HL-60/S4 treated with retinoic acid at 250 ng/mL for 4 days and 3 days (cell line): ENCODE measurements around the gene VSTM2L.

Source experiments
- in situ Hi-C: fragments of 300-500 bp; cut with MboI; formaldehyde crosslinking; loops from 2 replicates; pipeline ENCODE4 v1.7.0; 2022; ENCODE audit warnings: low sequenced_read_pairs

VSTM2L gene

DNA sequence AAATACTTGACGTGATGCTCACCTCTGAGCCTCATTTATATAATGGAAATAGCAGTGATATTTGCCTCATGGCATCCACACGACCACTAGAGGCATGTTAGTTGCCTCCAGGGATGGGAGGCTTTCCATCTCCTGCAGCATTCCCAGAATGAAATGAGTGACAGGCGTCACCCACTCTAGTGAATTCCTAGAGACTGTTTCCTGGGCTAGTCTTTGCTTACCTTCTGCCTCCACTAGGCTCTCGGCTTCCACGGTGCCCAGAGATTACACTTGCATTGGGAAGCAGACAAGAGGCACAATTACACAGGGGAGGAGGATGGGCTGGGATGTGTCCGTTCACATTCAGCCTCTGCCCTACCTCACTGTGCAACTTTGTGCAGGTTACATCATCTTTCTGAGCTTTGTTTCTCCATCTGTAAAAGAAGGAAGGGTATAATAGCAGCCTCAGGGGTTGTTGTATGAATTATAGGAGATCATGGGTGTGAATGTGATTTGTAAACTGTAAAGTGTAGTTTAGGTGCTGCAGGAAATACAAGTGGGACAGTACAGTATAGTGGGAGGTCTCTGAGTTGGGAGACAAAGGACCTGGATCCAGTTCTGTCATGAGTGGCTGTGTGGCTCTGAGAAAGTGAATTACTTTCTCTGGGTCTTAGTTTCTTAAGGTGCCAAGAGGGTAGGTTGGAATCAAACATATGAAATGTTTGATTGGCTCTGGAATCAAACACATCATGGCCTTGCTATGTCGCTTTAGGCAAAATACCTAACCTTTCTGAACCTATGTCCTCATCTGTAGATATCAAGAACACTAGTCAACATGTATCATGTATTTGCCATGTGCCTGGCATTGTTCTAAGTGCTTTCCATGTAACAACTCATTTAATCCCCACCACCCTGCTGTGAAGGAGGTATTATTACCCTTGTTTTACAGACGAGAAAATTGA is 3.6 kb upstream of the VSTM2L start:
- in situ Hi-C loops, result no loop called here

DNA sequence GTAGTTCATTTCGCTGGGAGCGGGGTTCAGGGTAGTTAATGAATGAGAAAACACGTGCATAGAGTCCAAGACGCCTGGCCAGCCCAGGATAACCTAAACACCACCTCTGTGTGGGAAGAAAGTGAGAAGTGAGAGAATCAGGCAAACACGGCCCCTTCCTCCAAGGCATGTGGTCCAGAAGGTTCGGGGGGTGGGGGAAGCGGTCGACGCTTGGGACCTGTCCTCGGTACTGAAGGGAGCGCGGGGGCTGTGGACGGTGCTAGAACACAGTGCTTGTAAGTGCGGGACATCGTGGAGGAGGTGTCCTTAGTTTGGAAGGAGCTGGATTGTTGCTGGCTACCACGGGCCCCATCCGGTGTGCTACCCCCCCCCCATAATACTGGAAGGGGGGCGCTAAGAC is 1.7 kb upstream of the VSTM2L start:
- in situ Hi-C loops, result no loop called here

DNA sequence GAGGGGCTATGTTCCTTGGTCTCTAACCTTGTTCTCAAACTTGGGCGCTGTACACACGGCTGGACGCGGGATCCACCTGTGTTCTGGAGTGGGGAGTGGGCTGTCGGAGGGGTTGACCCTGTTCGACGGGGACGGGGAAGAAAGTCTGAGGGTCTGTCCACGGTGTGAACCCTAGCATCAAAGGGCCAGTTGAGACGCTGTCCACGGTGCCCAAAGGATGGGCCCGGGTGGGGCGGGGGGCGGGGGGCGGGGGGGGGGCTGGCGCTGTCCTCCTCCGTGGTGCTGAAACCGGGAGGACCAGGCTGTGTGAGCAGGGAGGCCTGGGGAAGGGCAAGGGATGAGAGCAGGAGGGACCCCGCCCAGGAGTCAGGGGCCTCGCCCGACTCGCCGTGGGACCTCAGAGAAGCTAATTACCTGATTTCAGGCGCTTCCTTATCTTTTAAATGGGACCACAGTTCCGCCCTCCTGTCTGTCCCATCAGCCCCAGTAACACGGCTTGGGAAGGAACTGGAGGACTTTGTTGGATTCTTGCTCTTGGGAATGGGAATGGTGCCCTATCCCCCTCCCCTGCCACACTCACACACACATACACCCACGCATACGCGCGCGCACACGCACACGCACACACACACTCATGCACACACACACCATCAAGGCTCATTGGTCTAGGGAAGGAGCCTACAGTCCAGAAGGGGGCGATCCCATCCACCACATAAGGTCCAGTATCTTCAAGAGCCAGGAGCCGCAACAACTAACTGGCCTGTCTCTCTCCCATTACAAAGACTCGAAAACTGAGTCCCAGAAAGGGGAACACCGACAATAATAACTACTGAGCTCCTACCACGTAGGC is 1.0 kb upstream of the VSTM2L start:
- in situ Hi-C loops, result no loop called here

DNA sequence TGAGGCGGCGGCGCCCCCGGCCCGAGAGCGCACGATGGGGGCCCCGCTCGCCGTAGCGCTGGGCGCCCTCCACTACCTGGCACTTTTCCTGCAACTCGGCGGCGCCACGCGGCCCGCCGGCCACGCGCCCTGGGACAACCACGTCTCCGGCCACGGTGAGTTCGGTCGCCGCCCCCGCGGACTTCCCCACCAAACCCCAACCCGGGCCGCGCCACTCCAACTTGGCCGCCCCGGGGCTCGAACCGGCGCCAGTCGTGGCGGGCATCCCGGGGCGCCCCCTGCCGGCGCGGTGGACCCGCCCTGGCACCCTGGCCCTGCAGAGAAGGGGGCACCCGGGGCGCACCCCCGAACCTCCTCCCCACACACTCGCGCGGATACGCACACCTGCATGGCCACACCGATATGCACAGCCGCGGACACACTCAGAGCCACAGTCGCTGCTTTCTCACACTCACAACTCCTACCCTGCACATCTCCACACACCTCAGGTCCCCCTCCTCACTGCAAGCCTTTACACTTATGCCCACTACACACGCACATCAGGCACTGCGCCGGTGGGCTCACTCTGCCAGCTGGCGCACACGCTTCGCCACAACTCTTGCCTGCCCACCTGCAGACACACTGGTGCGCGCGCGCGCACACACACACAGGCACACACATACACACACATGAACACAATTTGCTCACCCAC is 535 bp downstream of the VSTM2L start:
- in situ Hi-C loops, result no loop called here

DNA sequence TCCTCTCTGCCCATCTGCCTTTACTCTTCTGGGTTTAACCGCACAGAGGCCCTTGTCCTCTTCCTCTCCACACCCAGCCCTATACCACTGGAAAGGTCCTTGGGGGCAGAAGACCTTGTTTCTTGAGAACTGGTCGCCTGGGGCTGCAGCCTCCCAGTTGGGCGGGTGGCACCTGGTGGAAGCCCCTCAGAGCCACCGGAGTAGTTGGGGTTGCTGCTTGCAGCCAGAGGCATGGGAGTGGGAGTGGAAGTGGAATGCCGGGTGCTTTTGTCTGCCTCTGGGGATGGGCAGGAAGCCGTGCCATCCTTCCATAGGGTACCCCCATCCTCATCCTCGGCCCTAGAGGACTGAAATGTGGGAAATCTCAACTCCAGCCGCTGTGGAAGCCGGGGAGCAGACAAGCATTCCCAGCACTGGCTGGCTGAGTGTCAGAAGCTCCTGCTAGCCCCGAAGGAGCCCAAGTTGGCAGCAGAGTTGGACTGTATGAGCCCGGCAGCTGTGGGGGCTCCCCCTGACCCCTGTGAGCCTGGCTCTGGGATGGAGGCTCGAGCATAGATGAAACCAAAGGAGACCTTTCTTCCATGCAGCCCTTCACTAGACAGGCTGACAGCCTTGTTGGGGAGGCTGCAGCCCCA is 1.2 kb downstream of the VSTM2L start:
- in situ Hi-C loops, result no loop called here

DNA sequence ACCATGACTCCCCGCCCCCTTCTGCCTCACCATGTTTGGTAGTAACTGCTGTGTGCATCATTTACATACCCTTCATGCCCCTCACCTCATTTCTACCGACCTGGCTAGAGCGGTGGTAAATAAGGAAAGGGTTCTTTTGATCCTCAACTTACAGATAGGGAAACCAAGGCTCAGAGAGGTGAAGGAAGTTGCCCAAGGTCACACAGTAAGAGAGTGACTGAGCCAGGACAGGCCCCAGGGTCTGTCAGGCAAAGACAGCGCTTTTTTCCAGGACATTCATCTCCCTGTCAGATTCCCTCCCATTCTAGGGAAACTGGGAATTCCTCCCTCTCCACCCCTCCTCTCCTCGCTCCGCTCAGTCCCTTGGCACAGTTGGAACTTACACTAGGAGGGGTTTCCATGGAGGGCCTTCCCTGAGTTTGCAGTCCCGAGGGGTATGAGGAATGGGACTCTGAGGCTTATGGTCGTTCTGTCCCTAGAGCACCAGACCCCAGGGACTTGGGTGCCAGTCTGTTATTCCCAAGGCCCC is 2.0 kb downstream of the VSTM2L start:
- in situ Hi-C loops, result no loop called here

DNA sequence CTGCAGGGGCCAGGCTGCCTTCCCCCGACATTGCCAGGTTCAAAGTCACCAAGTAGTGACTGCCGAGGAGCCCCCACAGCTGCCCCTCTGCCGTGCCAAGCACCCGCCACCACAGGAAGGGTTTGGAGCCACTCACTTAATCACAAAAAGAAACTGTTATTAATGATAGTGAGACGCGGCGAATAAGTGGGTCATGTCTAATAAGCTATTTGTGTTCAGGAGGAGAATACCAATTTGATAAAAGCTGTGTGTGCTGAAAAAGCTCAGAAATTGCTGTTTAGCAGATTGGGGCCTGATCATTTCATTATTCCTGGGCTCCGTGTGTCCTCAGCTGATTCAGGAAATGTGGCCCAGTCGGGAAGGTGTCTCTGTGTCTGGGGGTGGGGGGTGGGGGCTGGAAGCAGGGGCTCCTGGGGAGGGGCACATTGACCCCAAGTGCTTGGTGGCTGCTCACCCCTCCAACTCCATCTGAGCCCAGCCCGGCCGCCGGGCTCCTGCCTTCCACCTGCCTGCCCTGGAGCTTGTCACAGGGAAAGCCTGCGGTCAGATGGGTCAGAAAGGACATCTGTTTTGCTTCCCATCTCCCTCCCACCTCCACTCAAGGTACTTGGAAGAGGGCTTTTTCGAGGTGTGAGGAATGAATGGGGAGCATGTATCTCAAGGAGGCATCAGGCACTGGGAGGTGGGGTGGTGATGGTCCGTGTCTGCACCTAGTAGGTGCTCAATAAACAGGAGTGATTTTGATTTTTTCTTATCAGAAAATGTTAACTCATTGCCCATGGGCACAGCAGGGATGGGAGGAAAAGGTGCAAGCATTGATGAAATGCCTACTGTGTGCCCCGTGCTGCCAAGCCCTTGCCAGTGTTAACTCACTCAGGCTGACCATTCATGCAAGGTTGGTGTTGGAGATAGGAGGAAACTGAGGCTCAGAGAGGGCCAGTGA is 3.0 kb downstream of the VSTM2L start:
- in situ Hi-C loops, result no loop called here

DNA sequence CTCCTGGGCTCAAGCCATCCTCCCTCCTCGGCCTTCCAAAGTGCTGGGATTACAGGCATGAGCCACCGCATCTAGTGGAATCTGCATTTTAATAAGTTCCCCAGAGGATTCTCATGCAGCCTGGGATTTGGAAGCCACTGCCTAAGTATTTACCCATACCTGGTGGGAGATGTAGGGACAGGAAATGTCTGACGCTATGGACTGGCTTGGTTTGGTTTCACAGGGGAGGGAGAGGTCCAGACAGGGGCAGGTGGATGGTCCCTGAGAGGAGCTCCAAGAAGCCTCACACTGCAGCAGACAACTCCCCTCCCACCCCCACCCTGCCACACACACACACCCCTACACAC is 4.4 kb downstream of the VSTM2L start:
- in situ Hi-C loops, result no loop called here

DNA sequence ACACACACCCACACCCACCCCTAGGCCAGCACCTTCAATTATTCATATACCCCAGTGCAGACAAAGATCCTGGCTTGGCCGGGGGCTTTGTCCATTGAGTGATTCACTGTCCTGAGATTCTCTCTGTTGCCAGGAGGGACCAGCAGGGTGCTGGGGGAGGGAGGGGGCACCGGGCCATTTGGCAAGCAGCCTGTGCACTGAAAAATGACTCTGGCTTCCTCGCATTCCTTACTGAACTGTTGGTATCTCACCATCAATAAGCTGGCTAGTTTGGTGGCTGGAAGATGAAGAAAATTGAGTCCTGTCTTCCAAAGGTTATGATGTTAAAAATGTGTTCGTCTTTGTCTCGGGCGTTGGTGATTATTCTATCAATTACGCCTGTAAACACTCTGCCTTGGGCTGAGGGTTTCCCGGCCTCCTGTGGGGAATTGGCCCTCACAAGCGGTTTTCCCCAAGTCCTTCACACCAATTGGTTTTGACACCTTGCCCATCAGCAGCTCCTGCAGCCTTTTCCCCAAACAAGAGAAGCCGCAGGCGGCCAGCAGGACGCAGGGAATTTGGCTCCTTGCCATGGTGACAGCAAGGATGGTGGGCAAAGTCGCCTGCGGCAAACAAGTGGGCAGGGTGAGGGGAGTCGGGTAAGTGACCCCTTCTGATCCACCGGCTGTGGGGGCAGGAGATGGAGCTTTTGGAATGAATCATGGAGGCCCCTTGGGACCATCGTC is 4.9 kb downstream of the VSTM2L start:
- in situ Hi-C loops, result no loop called here

DNA sequence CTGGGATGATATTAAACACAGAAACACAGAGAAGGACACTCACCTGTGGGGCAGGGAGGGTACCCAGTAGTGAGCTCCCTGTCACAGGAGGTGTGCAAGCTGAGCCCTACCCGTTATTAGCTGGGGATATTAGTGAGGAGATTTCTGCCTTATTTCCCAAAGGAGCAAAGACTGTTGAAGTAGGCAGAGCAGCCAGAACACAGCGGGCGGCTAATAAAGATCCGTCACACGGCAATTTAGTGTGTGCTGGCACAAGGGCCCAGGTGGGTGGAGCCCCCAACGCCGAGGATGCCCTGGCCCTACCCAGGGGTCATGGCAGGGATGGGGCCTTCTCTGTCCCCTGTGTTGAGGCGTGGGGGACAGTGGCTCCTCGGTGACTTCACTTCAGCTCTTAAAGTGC is 8.3 kb downstream of the VSTM2L start:
- in situ Hi-C loops, result no loop called here

DNA sequence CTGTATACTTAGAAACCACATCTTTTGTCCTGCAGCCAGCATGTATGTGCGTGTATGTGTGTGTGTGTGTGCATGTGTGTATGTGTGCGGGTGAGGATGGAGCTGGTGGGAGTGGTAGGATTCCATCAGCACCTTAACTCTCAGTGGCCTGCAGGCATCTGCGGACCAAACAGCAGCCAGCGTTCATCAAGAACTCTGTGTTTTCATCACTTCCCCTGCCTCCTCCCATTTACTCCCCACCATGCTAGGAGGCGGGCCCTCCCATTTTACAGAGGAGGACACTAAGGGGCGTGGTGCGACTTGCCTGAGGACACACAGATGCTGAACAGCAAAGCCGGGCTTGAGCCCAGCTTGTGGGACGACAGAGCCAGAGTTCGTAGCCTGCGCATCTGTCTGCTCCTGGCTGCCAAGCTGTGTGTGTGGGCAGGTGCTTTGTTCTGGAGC is 8.9 kb downstream of the VSTM2L start:
- in situ Hi-C loops, result no loop called here

DNA sequence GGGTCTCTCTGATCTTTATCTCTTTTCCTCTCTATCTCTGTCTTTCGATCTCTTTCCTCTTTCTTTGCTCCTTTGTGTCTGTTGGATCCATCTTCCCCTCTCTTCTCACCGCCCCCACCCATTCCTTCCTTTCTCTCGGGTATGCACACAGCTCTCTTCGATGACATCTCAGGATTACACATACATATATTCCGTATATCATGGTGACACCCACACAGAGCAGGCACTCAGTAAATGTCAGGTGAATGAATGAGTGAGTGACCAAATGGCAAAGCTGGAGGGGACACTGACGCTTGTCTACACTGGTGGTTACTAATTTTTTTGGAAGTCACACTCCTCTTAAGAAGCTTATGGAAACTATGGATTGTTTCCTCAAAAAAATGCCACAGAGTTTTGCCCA is 9.9 kb downstream of the VSTM2L start:
- in situ Hi-C loops, result no loop called here

DNA sequence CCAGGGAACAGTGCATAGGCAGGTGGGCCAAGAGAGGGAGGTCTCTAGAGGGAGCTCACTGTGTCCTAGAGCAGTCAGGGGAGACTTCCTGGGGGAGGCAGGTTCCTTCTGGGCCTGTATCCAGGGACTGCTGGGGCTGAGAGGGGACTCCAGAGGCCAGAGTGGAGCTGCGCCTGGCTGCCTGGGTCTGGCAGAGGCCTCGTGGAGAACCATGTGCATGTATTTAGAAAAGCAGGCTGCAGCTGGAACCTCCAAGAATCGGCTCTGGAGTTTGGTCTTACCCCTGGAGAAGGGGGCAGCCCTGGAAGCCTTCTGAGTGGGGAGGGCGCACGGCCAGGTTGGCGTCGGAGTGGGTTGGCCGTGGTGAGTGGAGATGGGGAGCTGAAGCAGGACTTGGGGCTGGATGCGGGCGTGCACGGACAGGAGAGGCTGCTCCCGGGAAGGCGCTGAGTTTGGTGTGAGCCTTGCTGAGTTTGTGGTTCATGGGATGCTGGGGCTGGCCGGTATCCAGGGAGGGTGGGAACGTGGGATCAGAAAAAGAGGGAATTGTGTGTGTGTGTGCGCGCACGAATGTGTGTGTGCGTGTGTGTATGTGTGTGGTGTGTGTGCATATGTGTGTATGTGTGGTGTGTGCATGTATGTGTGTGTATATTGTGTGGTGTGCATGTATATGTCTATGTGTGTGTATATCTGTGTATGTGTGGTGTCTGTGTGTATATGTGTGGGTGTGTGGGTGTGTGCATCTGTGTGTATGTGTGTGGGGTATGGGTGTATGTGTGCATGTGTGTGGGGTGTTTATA is 10.8 kb downstream of the VSTM2L start:
- in situ Hi-C loops, result no loop called here

DNA sequence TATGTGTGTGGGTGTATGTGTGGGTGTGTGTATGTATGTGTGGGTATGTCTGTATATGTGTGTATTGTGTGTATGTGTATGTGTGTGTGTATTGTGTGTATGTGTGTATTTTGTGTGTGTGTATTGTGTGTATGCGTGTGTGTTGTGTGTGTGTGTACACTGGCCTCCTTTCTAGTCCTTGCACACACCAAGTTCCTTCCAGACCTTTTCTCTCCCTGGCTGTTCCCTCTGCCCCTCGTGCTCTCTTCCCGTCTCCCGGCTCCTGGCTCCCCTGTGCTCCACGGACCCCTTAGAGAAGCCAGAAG is 11.4 kb downstream of the VSTM2L start:
- in situ Hi-C loops, result no loop called here

DNA sequence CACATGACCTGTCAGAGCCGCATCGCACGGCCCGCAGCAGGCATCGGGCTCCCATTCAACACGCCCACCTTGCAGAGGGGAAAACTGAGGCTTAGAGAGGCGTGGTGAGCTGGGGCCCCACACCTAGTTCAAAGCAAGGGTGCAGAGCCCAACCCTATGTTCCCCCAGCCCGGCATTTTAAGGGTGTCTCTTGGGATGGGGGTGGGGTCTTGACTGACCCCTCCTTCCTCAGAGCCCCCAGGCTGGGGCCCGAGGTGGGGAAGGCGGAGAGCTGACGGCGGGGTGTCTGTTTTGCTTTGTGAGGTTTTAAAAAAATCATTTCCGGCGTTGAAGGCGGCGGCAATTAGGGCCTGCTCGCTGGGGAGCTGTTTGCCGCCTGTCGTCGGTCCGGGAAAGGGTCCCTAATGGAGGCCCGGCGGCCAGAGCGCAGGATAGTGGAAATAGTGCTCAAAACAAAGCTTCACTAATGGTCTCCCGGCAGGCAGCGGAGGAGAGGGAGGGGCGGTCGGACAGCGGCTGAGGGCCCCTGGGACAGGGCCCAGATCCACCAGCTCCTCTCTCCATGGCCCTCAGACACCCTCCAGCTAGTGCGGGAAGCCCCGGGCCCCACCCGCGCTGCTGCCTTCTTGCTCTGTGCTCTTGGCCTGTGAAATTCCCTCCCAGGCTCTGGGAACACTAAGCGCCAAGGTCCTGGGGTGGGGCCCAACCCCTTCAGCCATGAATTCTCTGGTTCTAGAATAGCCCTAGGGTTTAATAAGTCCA is 11.9 kb downstream of the VSTM2L start:
- in situ Hi-C loops, result no loop called here

DNA sequence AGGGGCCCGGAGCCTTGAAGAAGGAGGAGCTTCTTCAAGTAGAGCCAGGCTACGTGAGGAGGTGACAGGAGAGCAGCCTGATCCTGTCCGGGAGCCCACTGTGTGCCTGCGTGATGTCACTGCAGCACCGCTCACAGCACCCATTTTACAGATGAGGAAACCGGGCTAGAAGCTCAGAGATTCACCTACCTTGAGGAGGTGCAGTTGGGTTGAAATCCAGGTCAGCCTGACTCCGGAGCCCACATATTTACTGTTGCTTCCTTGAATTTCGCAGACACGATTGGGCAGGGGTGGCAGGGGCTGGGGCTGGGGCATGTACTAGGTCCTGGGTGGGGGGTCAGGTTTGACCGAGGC is 12.5 kb downstream of the VSTM2L start:
- in situ Hi-C loops, result no loop called here

DNA sequence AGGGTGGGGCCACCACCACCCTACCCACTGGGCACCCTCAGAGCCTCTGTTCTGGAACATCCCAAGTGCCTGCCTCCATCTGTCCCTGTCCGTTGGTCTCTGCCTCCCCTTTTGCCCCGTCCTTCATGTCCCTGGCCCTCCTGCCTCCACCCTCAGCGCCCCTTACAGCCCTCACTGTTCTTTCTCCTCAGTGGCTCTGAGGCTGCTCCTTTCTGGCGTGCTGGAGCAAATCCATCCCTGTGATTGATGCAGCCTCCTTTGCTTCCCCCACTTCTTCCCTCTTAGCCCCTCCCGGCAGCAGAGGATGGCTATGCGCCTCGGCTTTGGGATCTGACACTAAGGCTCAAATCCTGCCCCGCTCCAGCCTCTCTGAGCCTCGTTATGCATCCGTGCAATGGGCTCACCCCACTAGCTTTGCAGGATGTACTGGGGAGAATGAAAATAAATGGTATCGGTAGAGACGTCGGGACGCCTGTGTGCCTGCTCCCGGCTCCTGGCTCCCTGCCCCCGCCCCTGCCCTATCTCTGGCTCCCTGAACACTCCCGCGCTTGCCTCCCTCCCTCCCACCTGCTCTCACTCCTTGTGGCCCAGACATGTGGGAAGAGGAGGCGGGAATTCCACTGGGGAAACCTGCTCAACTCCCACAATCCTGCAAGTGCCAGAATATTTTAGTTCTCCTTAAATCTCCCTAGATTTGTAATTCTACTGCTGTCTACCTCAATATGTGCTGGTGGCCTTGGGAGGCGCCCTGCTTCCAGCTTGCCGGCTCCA is 13.1 kb downstream of the VSTM2L start:
- in situ Hi-C loops, result no loop called here
